Fibroblast of skin of right quadriceps (primary cell): ENCODE data around the gene VAV2.
"Not testable (repeated sequence)": the region's sequence is repeated elsewhere in the genome, so short reads cannot be mapped to it uniquely, and the experiment has no call there.

ENCODE experiments used
- DNase-seq: peaks from one replicate; pipeline ENCODE4 v3.0.0-alpha.2; 2013

VAV2 gene

DNA sequence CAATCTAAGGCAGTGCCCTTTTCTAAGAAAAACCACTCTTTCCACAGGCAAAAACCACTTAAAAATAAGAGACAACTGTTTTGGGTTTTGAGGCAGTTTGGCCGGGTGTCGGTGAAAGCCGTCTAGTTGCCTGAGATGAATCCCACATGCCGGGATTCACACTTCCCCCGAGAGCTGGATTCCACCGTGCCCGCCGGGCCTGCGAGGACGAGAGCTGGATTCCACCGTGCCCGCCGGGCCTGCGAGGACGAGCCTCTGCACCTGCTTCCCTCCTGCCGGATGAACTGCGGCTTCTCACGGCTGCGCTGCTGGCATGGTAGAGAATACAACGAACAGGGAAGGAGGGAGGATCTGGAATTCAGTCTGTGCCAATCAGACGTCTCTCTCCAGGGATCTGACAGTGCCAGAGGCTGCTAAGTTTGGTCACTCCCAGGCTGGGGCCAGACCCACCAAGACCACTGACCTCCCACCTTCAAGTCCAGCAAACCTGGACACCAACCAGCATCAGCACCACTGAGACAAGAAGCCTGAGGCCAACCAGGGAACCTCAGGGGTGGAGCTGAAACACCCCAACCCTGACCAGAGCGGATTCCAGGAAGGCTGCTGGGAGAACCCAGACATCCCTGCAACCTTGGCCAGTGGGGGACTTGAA lies 23.0 kb downstream of the VAV2 start:
- no peak for DNase-seq

- no peak for DNase-seq
Measured at GRCh38 chr9:133968428-133968827, 23.7 kb downstream of the VAV2 start.

GRCh38 chr9:133967024-133967741 lies 24.9 kb downstream of the VAV2 start:
- peak; percentile 40 for DNase-seq

DNA sequence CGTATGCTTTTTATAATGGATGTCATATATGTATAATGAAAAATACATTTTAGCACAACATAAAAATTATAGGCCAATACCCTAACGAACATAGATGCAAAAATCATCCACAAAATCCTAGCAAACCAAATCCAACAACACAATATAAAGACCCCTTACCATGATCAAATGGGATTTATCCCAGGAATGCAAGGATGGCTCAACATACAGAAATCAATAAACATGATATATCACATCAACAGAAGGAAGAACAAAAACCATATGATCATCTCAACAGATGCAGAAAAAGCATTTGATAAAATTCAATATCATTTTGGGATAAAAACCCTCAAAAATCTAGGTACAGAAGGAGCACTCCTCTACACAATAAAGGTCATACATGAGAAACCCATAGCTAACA lies 27.7 kb downstream of the VAV2 start:
- DNase-seq, result no peak

DNA sequence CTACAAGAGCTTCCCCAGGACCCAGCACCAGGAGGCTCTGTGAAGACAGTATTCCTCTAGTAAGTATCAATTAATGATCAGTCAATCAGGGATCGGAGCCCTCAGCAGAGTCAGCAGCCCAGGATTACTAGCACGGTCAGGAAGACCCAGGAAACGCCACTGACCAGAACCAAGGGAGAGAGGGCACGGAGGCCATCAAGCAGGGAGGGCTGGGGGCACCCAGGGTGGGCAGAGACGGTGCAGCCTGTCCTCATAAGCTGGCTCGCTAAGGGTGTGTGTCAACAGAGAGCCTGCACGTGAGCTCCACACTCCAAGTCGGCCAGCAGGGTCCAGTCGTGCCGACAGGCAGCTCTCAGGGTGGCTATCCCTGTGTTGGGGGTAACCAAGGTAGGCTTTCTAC lies 29.0 kb downstream of the VAV2 start:
- DNase-seq, result no peak

GRCh38 chr9:133962341-133962740 lies 29.8 kb downstream of the VAV2 start:
- DNase-seq, result no peak

DNA sequence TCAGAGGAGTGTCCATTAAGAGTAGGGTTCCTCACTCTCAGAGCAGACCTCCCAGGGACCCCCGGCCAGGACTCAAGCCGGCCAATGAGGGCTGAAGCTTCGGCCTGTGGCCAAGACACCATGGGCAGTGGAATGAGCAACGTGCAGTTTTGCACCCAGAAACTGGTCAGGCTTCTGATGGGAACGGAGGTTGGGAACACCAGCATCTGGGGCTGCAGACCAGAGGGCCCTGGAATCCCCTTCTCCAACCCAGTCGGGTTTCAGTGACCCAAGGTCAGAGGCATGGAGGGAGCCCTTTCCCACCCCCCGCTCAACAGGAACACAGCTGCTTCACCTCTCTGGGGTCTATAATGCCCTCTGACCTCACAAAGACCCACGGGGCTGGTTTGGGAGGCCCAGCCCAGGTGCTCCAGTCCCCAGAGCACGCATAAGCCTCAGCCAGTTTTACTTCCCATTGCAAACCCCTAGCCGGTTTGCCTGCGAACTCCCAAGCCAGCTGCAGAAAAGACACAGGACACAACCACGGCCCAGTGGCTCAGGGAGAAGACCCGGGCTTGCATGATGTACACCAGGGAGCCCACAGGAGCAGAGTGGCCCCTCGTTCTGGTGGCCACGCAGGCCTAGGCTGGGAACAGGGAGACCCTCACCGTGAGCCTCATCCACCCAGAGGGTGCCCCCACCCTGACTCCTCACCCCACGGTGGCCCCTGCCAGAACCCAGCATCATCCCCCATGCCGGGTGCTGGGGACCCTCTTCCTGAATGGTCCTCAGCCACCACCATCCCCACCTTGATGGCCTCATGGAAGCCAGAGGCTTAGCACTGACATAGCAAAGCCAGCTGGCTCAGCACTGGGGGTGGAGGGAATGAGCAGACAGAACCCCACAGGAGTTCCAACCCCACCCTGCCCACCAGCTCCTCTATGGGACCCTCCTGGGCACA lies 30.6 kb downstream of the VAV2 start:
- no peak for DNase-seq

DNA sequence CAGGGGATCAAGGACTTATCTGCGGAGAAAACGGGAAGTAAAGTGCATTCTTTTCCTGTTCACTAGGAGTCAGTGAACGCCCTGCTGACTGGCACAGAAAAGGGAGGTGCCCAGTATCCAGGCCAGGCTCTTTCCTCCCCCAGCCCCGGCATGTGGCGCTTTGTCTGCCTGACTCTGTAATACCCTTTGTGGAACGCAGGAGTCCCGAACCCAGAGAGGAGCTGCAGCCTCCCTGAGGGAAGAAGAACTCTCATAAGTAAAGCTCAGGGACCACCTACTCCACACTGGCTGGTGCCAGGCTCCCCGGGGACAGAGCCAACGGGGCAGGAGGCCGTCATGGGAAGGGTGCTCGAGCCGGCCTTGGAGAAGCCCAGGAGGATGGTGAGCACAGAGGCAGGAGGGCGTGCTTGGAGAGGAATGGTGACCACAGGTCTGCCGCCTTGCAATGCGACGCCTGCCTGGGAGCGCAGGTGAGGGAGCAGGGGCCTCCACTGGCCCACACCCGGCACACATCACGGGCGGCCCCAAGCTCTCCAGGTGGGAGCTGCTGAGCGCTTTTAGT lies 31.5 kb downstream of the VAV2 start:
- no peak for DNase-seq

GRCh38 chr9:133959966-133960567 lies 32.1 kb downstream of the VAV2 start:
- DNase-seq, result no peak

DNA sequence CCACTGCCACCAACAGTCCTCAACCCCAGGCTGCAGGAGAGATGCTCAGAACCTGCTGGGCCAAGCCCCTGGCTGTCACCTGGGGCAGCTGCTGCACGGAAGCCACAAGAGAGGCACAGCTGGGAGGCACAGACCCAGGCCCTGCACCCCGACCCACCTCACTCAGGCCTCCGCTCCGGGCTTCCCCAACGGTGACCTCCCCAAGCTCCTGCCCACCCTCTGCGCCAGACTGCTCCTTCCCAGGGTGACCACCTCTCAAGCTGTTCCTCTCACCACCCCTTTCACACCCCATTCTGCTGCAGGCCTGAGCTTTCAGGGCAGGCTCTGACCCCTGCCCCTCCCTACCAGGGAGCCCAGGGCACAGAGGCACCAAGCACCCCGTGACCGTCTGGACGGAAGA lies 33.0 kb downstream of the VAV2 start:
- no peak for DNase-seq

DNA sequence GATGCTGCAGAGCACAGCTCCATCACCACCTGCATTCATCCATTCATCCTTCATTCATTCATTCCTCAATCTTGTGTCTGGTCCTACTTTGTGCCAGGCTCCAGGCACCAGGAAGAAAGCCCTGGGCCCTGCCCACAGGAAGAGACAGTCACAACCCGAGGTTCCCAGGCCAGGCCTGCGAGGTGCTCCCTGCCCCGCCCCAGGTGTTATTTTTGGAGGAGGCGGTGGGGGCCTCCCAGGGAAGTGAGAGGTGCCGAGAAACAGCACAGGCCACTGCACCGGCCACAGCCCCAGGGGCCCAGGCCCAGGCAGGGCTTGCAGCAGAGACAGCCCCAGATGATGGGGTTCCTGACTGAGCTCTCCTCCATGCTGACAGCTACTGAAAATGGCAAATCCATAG lies 33.4 kb downstream of the VAV2 start:
- DNase-seq, result no peak

DNA sequence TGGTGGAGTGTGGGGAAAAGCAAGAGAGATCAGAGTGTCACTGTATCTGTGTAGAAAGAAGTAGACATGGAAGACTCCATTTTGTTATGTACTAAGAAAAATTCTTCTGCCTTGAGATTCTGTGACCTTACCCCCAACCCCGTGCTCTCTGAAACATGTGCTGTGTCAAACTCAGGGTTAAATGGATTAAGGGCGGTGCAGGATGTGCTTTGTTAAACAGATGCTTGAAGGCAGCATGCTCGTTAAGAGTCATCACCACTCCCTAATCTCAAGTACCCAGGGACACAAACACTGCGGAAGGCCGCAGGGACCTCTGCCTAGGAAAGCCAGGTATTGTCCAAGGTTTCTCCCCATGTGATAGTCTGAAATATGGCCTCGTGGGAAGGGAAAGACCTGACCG lies 34.4 kb downstream of the VAV2 start:
- DNase-seq, result not testable (repeated sequence)

DNA sequence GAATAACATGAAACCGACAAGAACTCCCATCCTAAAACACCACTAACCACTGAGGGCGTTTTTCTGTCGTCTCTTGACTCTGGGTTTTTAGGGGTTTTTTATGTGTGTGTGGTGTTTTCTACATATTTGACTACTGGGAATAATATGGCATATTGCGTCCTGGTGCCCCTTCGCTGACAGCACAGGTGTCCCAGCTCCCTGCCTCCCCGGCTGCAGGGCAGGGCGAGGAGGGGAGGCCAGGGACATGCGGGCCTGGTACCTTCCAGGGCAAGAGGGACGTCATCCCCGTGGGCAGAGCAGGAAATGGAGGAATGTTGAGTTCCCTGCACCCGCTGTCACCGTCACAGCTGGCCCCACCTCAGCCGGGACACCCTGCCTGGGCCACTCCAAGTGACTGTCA lies 34.8 kb downstream of the VAV2 start:
- DNase-seq, result no peak

GRCh38 chr9:133956520-133957076 lies 35.5 kb downstream of the VAV2 start:
- peak; percentile 15 for DNase-seq

DNA sequence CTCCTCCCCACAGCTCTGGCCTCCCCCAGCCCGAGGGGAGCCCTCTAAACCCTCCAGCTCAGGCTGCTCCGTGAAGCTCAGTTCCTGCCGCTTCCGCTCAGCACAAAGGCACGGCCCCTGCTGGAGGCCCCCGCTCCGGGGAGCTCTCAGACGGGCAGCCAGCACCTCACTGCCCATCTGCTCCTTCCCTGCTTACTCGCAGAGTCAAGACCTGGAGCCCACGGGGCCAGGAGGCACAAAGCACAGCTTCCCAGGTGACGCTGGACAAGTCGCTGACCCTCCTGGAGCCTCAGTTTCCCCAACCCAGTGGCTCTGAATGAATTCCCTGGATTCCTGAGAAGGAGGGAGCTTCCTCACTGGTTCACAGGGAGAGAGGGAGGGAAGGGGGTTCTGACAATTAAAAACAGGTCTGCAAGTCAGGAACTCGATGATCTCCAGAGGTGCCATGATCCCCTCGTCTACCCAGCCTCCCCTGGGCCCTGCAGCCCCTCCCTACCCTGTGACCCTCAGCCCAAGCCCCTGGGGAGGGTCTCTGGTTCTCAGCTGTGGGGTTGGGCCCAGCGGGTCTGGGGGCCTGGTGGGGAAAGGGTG lies 36.2 kb downstream of the VAV2 start:
- peak; percentile 41 for DNase-seq

- no peak for DNase-seq
Measured at GRCh38 chr9:133954862-133955529, 37.1 kb downstream of the VAV2 start.

GRCh38 chr9:133953976-133954709 lies 38.0 kb downstream of the VAV2 start:
- DNase-seq, result no peak

DNA sequence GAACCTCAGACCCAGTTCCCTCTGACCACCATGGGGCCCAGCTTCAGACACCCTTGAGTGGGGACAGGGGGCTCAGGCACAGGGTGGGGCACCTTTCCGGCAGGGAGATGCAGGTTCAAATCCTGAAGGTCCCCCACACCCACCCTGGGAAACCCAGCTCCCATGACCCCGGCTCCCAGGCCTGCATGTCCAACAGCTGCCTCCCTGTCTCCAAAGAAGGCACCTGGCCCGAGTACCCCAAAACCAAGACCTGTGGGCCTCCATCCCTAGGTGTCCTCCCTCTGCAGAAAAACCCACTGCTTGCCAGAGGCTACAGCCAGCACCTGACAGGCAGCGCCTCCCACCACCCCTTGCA lies 38.5 kb downstream of the VAV2 start:
- DNase-seq, result no peak

DNA sequence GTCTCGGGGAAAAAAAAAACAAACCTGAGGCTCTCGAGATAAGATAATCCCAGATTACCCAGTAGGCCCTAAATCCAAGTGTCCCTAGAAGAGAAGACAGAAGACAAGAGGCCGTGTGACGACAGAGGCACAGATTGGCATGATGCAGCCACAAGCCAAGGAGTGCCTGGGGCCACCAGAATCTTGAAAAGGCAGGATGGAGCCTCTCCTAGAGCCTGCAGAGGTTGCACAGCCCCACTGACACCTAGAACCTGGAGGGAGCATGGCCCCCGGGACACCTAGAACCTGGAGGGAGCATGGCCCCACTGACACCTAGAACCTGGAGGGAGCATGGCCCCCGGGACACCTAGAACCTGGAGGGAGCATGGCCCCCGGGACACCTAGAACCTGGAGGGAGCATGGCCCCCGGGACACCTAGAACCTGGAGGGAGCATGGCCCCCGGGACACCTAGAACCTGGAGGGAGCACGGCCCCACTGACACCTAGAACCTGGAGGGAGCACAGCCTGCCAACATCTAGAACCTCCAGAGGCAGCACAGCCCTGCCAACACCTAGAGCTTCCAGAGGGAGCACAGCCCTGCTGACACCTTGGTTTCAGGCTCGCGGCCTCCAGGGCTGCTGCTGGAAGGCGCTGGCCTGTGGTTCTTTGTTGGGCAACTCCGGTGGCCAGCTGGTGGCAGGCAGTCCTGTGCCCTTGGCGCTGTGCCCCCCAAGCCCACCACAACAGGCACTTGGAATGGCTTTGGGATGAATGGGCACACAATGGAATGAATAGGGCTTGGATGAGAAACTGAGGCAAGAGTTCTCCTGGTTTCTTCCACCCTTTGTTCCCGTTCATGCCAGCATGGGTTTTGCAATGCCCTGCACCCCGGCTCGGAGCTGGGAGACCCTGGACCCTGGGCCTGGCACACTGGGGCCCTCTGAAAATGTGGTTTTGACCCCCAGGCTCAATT lies 39.2 kb downstream of the VAV2 start:
- DNase-seq, result no peak

DNA sequence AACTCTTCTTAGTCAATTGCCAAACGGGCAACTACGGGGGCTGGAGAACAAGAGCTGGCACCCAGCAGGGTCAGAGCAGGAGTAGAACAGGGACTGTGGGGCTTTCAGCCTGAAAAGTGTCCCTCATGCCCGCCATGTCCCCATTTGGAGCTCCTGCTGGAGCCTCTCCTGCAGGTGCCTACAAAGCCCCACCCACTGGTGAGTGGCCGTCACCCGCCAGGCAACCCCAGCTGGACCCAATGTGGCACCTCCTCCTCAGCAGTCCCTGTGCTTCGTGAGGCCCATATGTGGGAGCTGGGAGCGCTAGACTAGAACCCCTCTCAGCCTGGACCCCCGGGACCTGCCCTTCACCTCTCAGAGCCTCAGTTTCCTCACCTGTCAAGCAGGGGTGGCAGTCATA lies 40.9 kb downstream of the VAV2 start:
- no peak for DNase-seq
